Measurements from ENCODE around the gene CD2. TPM values are rescaled to one million over a fixed set of nuclear protein-coding genes. Genes with fewer than 3 reads are reported as not detected.

CD2 gene
- total RNA-seq, 1 donor from 2014 or later: not detected

GRCh38 chr1:116811321-116811720, 57.1 kb downstream of the CD2 start:
- TF ChIP-seq, protein P1, sequence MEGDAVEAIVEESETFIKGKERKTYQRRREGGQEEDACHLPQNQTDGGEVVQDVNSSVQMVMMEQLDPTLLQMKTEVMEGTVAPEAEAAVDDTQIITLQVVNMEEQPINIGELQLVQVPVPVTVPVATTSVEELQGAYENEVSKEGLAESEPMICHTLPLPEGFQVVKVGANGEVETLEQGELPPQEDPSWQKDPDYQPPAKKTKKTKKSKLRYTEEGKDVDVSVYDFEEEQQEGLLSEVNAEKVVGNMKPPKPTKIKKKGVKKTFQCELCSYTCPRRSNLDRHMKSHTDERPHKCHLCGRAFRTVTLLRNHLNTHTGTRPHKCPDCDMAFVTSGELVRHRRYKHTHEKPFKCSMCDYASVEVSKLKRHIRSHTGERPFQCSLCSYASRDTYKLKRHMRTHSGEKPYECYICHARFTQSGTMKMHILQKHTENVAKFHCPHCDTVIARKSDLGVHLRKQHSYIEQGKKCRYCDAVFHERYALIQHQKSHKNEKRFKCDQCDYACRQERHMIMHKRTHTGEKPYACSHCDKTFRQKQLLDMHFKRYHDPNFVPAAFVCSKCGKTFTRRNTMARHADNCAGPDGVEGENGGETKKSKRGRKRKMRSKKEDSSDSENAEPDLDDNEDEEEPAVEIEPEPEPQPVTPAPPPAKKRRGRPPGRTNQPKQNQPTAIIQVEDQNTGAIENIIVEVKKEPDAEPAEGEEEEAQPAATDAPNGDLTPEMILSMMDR (IDR thresholded peaks at IDR 0.05; ENCODE audit: insufficient read depth, low read length, poor library complexity, severe bottlenecking): no peak
- H3K27me3 ChIP-seq (ENCODE audit: control insufficient read depth, insufficient read depth, low read length): no peaks in the 10 kb centered on the region
- H3K36me3 ChIP-seq (ENCODE audit: control insufficient read depth, insufficient read depth, low read length): no peaks in the 10 kb centered on the region
- H3K4me3 ChIP-seq (ENCODE audit: low read depth, low read length): no peak overlapping the region
- no peak for DNase-seq (ENCODE audit: low read depth)

DNA sequence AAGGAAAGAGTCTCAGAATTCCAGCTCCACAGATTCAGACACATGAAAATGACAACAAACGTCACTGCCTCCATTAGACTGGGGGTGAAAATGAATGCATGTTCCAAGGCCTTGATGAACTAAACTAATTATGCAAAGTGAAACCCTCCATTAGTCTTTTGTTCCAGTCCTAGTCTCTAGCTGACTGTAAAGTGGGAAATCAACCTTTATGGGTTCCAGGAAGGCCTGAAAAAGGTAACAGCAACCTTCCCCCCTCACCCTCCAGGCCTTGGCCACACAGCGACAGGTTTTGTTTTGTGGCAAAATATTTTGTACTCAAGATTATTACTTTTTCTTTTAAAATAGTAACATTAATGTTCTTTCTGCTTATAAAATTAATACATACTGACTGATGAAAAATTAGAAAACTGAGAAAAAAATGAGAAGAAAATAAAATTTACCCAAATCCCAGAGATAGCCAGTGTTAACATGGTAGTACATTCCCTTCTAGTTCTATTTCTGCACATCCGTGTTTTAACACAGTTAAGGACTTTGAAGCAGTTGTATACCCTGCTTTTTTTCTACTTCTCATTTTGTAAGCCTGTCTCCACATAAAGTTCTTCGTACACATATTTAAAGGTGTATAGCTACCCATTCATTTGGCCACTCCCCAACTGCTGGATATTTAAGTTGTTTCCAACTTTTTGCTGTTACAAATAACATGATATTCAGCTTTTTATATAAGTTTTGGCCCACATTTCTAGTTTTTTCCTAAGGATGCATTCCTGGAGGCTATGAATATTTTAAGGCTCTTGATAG, 60.9 kb downstream of the CD2 start:
- H3K4me3 ChIP-seq (ENCODE audit: low read depth, low read length): no peak overlapping the region
- H3K36me3 ChIP-seq (ENCODE audit: control insufficient read depth, insufficient read depth, low read length): no peaks in the 10 kb centered on the region
- H3K27me3 ChIP-seq (ENCODE audit: control insufficient read depth, insufficient read depth, low read length): no peaks in the 10 kb centered on the region
- no peak for DNase-seq (ENCODE audit: low read depth)
- TF ChIP-seq, protein P1 (IDR thresholded peaks at IDR 0.05; ENCODE audit: insufficient read depth, low read length, poor library complexity, severe bottlenecking): no peak

DNA sequence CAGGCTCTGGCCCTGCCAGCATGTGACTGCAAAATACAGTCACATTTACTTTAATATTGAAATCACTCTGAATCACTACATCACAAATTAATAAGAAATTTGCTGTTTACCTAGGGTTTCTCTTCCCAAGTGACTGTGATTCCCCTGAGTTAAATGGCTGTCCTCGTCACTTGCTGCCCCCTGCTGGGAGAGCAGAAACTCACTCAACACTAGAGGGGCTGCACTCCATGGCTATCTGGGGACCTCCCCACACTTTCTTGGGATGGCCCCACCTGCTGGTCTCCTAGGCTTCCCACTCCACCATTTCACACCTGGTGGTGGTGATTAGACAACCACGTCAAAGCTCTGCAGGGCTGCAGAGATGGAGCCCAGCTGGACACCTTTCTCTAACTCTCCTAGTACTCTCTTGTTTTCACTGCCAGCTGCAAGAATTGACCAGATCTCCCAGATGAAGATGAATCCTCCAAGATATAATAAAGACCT, 63.4 kb downstream of the CD2 start:
- no peaks in the 10 kb centered on the region for H3K27me3 ChIP-seq (ENCODE audit: control insufficient read depth, insufficient read depth, low read length)
- no peaks in the 10 kb centered on the region for H3K36me3 ChIP-seq (ENCODE audit: control insufficient read depth, insufficient read depth, low read length)
- TF ChIP-seq, protein P1 (IDR thresholded peaks at IDR 0.05; ENCODE audit: insufficient read depth, low read length, poor library complexity, severe bottlenecking): peak; percentile 59
- no peak for DNase-seq (ENCODE audit: low read depth)
- no peak overlapping the region for H3K4me3 ChIP-seq (ENCODE audit: low read depth, low read length)

Other genes starting within 250 kb of the CD2 start
- gene CD58, start 183.4 kb upstream of the CD2 start, total RNA-seq: 17.9 and 25.4 TPM in 2 replicates
- 34.8 and 39.0 TPM in 2 replicates for gene IGSF3, start 86.7 kb upstream of the CD2 start, total RNA-seq
- gene PTGFRN, start 155.5 kb downstream of the CD2 start, total RNA-seq: 90.0 and 91.3 TPM in 2 replicates
- gene CD101, start 247.3 kb downstream of the CD2 start, total RNA-seq: 0.08 and 0.75 TPM in 2 replicates